Mesothelial cell of epicardium (in vitro differentiated cells): ENCODE data around the gene SCN4A. TPM values are rescaled to one million over a fixed set of nuclear protein-coding genes. Genes with fewer than 3 reads are reported as not detected.

Experiments used
- DNase-seq, 2 experiments: peaks; one replicate each; pipeline ENCODE4 v3.0.0; 2021; ENCODE audit warnings: low spot score in 2 of 2; ENCODE audit not compliant: unreplicated experiment in 2 of 2
- H3K27ac Mint-ChIP-seq: 2 replicates; pipeline ENCODE4 v1.8.0; 2021; ENCODE audit warnings: mixed read lengths
- H3K27me3 Mint-ChIP-seq: 2 replicates; pipeline ENCODE4 v1.8.0; 2021; ENCODE audit warnings: low read depth, mixed read lengths
- H3K36me3 Mint-ChIP-seq: 2 replicates; pipeline ENCODE4 v1.8.0; 2021; ENCODE audit warnings: mixed read lengths
- H3K4me1 Mint-ChIP-seq: 2 replicates; pipeline ENCODE4 v1.8.0; 2021; ENCODE audit warnings: mixed read lengths
- H3K4me3 Mint-ChIP-seq: 2 replicates; pipeline ENCODE4 v1.8.0; 2021; ENCODE audit warnings: mild to moderate bottlenecking, moderate library complexity, mixed read lengths
- H3K9me3 Mint-ChIP-seq: 2 replicates; pipeline ENCODE4 v1.8.0; 2021; ENCODE audit warnings: mixed read lengths
- CTCF ChIP-seq: fragments of 200-600 bp; sonication (generic); IDR thresholded peaks from one replicate; pipeline ENCODE4 v1.5.0; 2021; ENCODE audit warnings: antibody characterized with exemption; ENCODE audit not compliant: unreplicated experiment
- total RNA-seq: library from RNA; stranded (reverse); gene quantifications from 3 replicates; pipeline ENCODE4 v1.2.1, GENCODE V29; 2021

SCN4A gene
- total RNA-seq, 1 donor from 2014 or later, result 0.51 TPM

DNA sequence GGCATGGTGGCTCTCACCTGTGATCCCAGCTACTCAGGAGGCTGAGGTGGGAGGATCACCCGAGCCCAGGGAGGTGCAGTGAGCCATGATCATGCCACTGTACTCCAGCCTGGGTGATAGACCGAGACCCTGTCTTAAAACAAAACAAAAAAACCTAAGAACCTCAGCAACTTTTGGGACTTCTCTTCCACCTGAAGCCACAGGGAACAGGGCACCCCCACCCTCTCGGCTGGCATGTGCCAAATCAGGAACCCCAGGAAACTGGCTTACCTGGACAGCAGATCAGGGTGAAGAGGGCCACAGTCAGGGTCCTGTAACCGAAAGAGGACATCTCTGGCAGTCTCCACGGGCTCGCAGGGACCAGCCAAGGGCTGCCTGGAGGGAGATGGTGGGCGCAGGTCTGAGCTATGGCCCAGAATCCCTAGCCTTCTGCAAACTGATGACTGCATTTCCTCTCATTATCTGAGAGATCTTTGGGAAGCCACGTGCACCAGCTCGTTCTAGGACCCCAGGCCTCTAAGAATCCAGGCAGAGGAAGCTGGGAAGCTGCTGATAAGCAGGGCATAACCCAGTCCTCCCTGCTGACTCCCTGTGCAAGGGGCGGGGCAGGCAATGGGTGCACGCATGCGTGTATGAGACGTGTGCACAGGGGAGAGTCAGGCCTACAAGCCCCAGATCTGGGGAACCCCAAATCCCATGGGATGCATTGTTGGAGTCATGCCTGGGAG lies 33.8 kb upstream of the SCN4A start:
- no peak overlapping the region for H3K27ac Mint-ChIP-seq
- H3K4me1 Mint-ChIP-seq, result peaks cover 9% of the 10 kb centered on the region
- no peak overlapping the region for H3K4me3 Mint-ChIP-seq
- TF ChIP-seq CTCF, result no peak
- peaks cover 5% of the 10 kb centered on the region for H3K9me3 Mint-ChIP-seq
- H3K36me3 Mint-ChIP-seq, result no peaks in the 10 kb centered on the region
- H3K27me3 Mint-ChIP-seq, result no peaks in the 10 kb centered on the region
- no peak for DNase-seq

DNA sequence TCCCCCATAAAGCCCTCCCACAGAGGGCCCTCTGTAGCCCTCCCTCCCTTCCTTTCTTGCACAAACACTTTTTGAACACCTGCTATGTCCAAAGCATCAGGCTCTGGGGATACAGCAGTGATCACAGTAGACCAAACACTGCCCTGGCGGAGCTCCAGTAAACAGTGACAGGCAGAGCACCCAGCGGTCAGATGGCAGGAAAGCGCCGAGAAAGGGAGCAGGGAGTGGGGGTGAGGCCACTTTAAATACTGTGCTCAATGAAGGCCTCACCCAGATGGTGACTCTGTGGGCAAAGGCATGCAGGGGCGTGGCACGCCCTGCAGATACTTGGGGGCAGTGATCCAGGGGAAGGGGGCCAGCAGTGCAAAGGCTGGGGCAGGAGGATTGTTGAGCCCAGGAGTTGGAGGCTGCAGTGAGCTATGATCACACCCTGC lies 33.0 kb upstream of the SCN4A start:
- peaks cover 5% of the 10 kb centered on the region for H3K9me3 Mint-ChIP-seq

DNA sequence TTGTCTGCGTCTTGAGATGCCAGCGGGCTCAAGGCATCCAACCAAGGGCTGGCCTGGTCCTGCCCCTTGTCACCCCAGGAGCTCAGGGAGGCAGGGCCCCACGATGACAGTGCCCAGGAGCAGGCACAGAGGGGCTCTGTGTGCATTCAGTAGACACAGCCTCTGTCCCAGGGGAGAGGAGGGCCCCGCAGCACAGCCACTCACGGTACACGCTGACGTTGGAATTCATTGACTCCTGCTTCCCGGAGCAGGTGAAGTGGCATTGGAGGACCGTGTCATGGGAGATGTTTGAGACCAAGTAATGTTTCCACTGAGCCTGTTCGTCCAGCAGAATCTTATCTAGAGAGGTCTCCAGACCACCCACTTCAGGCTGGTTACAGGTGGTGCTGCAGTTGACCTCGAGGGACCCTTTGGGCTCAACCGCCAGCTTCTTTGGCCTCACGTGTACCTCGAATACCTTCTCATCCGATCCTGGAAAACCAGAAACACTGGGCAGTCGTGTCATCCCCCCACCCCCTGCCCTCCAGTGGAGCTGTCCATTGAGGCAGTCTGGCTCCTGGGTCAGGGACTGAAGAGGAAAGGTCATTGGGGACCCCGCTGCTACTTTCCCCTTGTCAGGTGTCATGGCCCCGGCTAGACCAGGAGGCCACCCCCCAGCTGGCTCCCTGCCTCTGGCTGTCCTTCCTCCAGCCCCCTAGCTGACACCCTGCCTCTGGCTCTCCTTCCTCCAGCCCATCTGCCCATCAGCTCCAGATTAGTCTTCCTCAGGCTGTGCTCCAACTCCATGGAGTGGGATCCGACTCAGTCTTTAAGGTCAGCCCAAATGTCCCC lies 32.4 kb upstream of the SCN4A start:
- Mint-ChIP-seq H3K9me3 (peaks cover 4% of the 10 kb centered on the region), H3K27me3 (no peaks in the 10 kb centered on the region), H3K27ac (no peak overlapping the region), H3K4me3 (no peak overlapping the region), H3K36me3 (no peaks in the 10 kb centered on the region), H3K4me1 (peaks cover 9% of the 10 kb centered on the region)
- no peak for TF ChIP-seq CTCF
- DNase-seq, result peak in 1 of 2 experiments; percentile 31

More for the DNA sequence above, 33.0 kb upstream of the SCN4A start:
- Mint-ChIP-seq H3K27ac (no peak overlapping the region), H3K36me3 (no peaks in the 10 kb centered on the region), H3K4me1 (peaks cover 9% of the 10 kb centered on the region), H3K4me3 (no peak overlapping the region), H3K27me3 (no peaks in the 10 kb centered on the region)
- no peak for DNase-seq
- no peak for TF ChIP-seq CTCF

DNA sequence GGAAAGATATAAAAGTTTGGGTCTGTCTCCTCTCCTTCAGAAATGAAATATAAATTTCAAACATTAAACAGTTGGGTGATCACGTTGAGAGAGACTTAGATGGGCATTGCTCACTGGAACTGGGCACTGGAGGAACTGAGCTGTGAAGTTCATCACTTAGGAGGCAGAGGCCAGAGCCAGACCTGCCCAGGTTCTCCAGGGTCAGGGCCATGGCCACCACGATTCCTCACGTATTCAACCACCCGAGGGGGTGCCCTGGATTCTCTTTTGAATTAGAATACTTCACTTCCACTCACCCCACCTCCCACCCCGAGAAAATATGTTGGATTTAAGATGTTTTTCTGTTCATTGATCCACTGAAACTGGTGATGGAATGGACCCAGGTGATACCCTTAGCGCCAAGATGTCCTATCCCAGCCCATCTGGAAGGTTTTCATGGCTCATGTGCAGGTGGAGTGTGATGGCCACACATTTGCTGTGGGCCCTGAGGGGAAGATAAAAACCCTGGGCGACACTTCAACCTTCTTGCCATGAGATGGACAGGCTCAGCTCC lies 31.6 kb upstream of the SCN4A start:
- peaks cover 9% of the 10 kb centered on the region for H3K4me1 Mint-ChIP-seq
- H3K36me3 Mint-ChIP-seq, result no peaks in the 10 kb centered on the region
- H3K27me3 Mint-ChIP-seq, result peaks cover 5% of the 10 kb centered on the region
- H3K4me3 Mint-ChIP-seq, result no peak overlapping the region
- TF ChIP-seq CTCF, result no peak
- DNase-seq, result peak in 1 of 2 experiments; percentile 30
- no peaks in the 10 kb centered on the region for H3K9me3 Mint-ChIP-seq
- no peak overlapping the region for H3K27ac Mint-ChIP-seq

DNA sequence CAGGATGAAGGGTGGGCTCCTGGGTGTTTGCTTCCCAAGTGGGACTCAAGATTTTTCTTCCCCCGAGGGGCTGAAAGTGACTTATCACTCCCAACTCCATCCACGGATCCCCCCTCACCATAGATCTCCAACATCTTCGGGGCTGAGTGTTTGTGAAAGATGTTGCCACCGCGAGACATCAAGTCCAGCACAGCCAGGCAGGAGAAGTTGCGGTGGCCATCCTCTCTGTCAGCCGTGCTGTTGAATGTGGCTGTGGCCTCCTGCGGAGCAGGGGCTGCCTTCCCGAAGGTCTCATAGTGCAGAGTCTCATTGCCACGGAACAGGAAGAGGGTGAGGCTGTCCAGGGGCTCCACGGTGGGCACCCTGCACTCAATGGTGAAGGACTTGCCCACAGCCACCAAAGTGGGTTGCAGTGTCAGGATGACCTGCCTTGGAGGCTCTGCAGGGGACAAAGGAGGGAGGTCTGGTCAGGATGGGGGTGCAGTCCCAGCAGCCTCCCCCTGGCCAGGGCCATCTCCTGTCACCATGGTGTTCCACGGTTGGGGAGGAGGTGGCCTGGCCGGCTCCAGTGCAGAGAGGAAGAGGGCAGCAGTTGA lies 30.9 kb upstream of the SCN4A start:
- Mint-ChIP-seq H3K9me3 (no peaks in the 10 kb centered on the region), H3K36me3 (no peaks in the 10 kb centered on the region), H3K4me3 (no peak overlapping the region), H3K4me1 (peaks cover 9% of the 10 kb centered on the region), H3K27ac (no peak overlapping the region), H3K27me3 (peaks cover 6% of the 10 kb centered on the region)
- TF ChIP-seq CTCF, result no peak
- DNase-seq, result no peak
